Lung microvascular endothelial cell (primary cell): ENCODE measurements around the gene DBT. TPM values are rescaled to one million over a fixed set of nuclear protein-coding genes. Genes with fewer than 3 reads are reported as not detected.
"Not testable (repeated sequence)": the region's sequence is repeated elsewhere in the genome, so short reads cannot be mapped to it uniquely, and the experiment has no call there.

ENCODE experiments used
- DNase-seq, 2 donors: peaks; one replicate each; pipeline versions ENCODE4 v3.0.0 to v3.0.0-alpha.2; 2010; ENCODE audit warnings: low read depth in 2 of 2
- total RNA-seq: library from RNA; depleted of rRNA; stranded (reverse); fragments of >200 nt; gene quantifications from 2 replicates; pipeline ENCODE4 v1.2.1, GENCODE V29; 2014

Gene DBT
- total RNA-seq, result 2.6 and 3.8 TPM in 2 replicates

DNA sequence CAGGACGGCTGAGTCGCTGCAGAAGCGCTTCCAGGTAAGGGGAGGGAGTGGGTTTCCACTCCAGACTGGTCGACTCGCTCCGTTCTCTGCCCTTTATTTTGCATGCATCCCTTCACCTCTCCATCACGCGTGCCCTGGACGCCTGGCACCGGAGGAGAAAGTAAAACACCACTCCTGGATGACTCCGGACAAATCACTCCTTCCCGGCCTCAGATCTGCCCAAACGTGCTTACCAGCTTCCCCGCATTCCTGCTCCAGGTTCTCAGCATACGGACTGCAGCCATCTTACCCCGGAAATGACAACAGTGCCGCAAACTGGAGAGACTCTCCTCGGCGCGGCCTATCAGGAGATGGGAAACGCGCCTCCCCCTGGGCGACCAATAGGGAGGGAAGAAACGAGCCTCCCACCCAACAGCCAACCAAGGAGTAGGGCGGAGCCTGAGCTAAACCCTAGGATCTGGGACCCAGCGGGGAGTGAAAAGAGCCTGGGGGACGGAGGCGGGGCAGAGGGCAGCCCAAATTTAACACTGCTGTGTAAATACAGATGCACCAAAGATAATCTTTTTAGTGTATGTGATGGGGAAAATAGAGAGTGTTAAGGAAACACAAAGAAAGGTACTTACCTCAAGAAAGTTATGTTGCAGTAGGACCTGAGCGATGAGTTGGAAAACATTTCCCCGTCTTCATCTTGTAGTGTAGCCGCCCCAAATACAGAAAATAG, at the start of gene DBT:
TSS of gene DBT (minus strand) at position 298 of the 721 bp plus-strand sequence. CDS start at position 284, 14 bp downstream.
- DNase-seq, result peak; percentile 94

GRCh38 chr1:100298512-100298911, 48.9 kb upstream of the DBT start:
- DNase-seq, result no peak

- DNase-seq, result not testable (repeated sequence)
Measured at GRCh38 chr1:100296997-100297396, 47.4 kb upstream of the DBT start.

DNA sequence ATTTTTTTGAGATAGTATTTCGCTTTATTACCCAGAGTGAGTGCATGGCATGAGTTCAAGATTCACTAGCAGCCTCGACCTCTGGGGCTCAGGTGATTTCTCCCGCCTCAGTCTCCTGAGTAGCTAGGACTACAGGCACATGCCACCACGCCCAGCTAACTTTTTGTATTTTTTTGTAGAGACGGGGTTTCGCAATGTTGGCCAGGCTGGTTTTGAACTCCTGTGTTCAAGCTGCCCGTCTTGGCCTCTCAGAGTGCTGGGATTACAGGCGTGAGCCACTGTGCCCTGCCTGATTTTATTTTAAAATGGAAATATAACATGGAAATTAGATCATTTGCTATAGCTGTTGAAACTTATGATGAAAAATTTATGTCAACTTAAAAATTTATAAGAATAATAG, 46.5 kb upstream of the DBT start:
- DNase-seq, result no peak

GRCh38 chr1:100292711-100293110, 43.1 kb upstream of the DBT start:
- DNase-seq, result peak; percentile 93 to 95

DNA sequence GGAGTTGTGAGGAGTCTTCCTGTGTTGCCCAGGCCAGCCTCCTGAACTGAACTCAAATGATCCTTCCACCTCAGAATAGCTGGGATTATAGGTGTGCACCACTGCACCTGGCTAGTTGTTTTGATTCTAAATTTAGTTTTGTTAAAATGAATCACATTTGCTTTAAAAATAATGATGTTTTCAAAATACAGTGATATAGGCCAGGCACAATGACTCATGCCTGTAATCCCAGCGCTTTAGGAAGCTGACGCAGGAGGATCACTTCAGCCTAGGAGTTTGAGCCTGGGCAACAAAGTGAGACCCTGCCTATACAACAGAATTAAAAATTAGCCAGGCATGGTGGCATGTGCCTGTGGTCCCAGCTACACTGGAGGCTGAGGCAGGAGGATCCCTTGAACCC, 40.7 kb upstream of the DBT start:
- peak; percentile 82 to 83 for DNase-seq

DNA sequence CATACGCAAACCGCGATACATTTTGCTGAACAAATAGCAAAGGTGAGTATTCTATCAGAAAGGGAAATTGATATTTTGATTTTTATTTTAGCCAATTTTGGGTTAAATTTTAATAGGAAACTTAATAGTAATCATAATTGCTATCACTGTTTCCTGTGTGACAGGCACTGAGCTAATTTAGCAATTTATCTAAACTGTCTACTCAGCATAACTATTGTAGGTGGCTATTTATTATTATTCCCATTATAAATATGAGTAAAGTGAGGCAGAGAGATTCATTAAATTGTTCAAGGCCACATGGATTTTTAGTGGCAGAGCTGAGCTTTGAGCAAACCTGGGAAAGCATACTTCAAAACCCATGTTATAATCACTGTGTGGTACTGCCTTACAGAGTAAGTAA, 37.5 kb upstream of the DBT start:
- no peak for DNase-seq

DNA sequence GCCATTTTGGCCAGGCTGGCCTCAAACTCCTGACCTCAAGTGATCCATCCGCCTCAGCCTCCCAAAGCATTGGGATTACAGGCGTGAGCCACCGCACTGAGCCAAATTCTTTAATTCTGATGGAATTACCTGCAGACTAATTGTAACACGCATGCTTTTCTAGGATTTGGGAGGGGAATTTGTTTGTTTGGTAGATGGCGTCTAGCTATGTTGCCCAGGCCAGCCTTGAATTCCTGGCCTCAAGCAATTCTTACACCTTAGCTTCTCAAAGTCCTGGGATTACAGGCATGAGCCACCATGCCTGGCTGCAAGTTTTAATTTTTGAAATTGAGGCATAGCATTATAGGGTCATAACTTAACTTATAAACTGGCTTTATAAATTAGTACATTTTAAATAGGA, 35.0 kb upstream of the DBT start:
- DNase-seq, result no peak

DNA sequence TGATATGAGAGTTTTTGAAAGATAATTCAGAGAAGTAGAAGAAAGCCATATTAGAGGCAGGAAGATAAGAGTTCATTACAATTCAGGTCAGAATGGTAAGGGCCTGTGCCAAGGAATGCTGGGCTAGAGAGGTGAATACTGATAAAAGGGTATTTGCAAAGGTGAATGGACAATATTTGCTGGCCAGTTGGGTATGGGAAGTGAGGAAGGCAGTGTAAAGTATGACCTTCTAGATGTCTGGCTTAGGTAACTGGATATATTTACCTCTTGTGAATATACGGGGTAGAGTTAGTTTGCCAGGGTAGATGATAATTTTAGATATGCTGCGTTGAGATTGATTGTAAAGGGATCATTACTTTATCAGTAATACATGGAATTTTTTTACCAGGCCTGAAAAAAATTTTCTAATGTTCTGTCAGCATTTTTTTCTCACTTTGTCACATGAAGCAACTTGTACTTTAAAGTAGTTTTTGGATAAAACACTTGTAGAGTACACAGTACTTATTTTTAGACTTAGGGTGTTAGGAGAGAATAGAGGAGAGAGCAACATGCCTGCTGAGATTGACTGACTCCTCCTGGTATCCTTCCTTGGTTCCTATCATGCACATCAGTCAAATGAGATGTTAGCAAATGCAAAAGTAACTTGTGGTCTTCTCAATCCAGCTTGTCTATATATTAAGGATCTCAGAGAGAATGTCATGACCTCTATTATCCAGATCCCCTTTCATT, 30.5 kb upstream of the DBT start:
- no peak for DNase-seq

DNA sequence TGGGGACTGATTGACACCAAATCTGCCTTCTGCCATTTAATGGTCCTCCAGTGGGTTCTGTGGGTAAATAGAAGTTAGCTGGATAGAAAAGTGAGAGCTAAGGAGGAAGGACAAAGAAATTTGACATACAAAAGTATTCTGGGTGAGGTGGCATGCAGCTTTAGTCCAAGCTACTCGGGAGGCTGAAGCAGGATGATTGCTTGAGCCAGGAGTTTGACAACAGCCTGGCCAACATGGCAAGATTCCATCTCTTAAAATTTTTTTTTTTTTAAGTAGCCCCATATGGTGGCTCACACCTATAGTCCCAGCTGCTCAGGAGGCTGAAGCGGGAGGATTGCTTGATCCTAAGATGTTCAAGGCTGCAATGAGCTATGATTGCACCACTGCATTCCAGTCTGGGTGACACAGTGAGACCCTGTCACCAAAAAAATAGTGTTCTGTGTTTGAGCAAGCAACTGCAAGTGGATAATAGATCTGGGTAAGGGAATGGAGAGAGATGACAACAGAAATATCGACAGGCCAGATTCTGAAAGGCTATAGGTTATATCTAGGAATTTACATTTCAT, 29.8 kb upstream of the DBT start:
- DNase-seq, result no peak

DNA sequence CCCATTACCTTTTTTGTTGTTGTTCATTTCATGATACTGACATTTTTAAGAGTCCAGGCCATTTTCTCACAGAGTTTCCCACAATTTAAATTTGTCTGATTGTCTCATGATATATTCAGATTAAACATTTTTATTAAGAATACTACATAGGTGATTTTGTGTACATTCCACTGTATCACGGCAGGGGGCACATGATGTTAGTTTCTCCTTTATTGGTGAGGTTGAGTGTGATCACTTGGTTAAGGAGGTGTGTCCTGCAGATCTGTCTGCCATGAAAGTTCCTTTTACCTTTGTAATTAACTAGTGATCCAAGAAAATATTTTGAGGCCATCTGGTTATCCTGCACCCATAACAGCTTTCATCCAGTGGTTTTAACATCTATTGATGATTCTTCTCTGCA, 28.2 kb upstream of the DBT start:
- peak; percentile 56 to 57 for DNase-seq

DNA sequence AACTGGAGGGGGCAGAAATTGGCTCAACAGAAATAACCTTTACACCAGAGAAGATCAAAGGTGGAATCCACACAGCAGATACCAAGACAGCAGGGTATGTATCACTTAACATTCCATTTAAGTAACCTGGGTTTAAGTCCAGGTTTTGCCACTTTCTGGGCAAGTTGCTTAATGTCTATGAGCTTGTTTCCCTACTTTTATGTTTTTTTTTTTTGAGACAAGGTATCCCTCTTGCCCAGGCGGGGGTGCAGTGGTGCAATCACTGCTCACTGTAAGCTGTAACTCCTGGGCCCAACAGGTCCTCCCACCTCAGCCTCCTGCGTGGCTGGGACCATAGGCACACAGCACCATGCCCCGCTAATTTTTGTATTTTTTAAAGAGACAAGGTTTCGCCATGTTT, 18.6 kb upstream of the DBT start:
- no peak for DNase-seq

DNA sequence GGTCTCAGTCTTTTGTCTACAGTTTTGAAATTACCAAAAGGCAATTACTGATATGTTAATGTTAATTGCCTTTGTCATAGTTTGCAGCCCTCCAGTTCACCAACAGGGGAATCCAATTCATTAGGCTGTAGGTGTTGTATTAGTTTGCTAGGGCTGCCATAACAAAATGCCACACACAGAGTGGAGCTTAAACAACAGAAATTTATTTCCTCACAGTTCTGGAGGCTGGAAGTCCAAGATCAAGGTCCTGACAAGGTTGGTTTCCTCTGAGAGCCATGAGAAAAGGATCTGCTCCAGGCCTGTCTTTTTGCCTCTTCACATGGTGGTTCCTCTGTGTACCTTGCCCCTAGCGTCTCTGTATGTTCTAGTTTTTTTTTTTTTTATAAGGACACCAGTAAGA, 17.6 kb upstream of the DBT start:
- no peak for DNase-seq

GRCh38 chr1:100266741-100267140, 17.1 kb upstream of the DBT start:
- DNase-seq, result peak; percentile 7 to 20

DNA sequence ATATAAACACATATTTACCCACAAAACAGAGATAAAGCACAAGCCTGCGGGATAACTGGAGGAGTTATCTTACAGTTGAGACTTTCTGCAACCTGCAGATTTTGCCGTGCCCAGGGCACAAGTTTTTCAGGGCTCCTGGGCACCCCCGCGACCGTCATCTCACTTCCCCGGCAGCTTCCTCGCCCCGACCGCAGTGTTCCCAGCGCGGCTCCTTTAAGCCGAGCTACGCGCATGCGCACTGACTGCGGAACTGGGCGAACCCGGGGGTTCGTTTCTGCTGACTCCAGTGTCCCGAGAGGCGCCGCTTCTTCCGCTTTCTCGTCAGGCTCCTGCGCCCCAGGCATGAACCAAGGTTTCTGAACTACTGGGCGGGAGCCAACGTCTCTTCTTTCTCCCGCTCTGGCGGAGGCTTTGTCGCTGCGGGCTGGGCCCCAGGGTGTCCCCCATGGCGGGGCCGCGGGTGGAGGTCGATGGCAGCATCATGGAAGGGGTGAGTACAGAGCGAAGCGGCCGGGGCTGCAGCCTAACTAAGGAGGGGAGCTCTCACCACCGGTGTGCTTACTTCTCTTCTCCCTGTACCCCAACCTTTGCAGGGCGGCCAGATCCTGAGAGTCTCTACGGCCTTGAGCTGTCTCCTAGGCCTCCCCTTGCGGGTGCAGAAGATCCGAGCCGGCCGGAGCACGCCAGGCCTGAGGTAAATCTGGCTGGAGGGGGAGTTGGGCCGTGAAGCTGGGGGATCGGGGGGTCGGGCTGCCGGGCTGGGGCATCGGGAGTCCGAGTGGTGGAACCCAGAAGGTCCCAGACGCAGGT, 16.5 kb upstream of the DBT start, which contains the start of gene RTCA:
TSS of gene RTCA (plus strand) at position 286 of the 810 bp plus-strand sequence. CDS start at position 446, 160 bp downstream.
- DNase-seq, result peak; percentile 94 to 96

GRCh38 chr1:100265562-100265930, 15.9 kb upstream of the DBT start:
- DNase-seq, result peak; percentile 52 to 55

DNA sequence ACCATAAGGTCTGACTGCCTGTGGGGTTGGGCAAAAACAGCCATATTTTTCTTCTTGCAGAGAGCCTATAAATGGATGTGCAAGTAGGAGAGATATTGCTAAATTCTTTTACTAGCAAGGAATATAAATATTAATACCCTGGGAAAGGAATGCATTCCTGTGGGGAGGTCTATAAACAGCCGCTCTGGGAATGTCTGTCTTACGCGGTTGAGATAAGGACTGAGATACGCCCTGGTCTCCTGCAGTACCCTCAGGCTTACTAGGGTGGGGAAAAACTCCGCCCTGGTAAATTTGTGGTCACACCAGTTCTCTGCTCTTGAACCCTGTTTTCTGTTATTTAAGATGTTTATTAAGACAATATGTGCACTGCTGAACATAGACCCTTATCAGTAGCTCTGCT, 14.4 kb upstream of the DBT start:
- not testable (repeated sequence) for DNase-seq

DNA sequence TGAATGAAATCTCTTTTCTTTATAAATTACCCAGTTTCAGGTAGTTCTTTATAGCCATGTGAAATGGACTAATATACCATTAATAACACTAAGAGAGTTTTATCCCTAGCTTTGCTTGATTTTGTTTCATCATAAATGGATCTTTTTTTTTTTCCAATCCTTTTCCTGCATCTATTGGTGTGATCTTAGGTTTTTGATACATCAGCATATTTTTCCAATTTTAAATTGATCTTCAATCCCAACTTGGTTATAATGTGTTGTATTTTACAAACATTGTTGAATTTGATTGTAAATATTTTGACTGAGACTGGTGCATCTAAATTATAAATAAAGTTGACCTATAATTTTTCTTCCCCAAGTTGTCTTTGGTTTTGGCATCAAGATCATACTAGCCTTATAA, 12.1 kb upstream of the DBT start:
- DNase-seq, result no peak

DNA sequence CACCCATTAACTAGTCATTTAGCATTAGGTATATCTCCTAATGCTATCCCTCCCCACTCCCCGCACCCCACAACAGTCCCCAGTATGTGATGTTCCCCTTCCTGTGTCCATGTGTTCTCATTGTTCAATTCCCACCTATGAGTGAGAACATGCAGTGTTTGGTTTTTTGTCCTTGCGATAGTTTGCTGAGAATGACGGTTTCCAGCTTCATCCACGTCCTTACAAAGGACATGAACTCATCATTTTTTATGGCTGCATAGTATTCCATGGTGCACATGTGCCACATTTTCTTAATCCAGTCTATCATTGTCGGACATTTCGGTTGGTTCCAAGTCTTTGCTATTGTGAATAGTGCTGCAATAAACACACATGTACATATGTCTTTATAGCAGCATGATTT, 8.8 kb upstream of the DBT start:
- not testable (repeated sequence) for DNase-seq

DNA sequence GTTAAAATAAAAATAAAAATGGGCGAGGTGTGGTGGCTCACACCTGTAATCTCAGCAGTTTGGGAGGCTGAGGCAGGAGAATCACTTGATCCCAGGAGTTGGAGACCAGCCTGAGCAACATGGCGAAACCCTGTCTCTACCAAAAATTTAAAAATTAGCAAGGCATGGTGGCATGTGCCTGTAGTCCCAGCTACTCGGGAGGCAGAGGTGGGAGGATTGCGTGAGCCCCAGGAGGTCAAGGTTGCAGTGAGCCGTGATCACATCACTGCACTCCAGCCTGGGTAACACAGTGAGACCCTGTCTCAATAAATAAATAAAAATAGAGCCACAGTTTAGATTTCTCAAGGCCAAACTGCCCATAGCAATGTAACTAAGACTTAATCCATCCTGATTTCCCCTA, 6.6 kb upstream of the DBT start:
- DNase-seq, result not testable (repeated sequence)

DNA sequence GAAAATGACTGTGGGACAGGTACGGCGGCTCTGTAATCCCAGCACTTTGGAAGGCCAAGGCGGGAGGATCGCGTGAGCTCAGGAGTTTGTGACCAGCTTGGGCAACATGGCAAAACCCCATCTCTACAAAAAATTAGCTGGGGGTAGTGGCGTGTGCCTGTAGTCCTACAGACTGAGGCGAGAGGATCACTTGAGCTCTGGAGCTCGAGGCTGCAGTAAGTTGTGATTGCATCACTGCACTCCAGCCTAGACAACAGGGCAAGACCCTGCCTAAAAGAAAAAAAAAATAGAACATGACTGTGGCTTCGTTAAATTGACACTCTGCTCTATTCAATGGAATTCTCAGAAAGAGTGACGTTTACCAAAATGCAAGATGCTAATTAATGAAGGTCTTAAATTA, 3.9 kb upstream of the DBT start:
- no peak for DNase-seq

DNA sequence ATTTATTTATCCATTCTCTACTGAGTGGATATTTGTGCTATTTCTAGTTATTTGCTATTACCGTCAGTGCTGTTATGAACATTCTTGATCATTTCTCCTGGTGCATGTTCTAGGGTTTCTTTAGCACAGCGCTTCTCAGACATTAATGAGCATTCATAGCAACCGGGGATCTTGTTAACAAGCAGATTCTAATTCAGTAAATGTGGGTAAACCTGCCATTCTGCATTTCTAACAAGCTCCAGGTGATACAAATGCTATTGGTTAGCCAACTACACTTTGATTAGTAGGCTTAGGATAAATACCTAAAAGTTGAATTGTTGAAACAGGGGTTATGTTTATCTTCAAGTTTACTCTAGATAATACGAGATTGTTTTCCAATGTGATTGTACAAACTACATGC, 3.3 kb upstream of the DBT start:
- no peak for DNase-seq
